ENCODE measurements around the gene RPTN. TPM values are rescaled to one million over a fixed set of nuclear protein-coding genes. Genes with fewer than 3 reads are reported as not detected.
A peak's percentile ranks its signal among the peaks of the same experiment; 100 is the strongest.
"Not testable (repeated sequence)": the region's sequence is repeated elsewhere in the genome, so short reads cannot be mapped to it uniquely, and the experiment has no call there.

Gene RPTN
- total RNA-seq, 1 experiment from 2014 or later, result not detected

- DNase-seq (ENCODE audit: low read depth), result no peak
Measured at GRCh38 chr1:152165286-152166077, 6.5 kb upstream of the RPTN start.

DNA sequence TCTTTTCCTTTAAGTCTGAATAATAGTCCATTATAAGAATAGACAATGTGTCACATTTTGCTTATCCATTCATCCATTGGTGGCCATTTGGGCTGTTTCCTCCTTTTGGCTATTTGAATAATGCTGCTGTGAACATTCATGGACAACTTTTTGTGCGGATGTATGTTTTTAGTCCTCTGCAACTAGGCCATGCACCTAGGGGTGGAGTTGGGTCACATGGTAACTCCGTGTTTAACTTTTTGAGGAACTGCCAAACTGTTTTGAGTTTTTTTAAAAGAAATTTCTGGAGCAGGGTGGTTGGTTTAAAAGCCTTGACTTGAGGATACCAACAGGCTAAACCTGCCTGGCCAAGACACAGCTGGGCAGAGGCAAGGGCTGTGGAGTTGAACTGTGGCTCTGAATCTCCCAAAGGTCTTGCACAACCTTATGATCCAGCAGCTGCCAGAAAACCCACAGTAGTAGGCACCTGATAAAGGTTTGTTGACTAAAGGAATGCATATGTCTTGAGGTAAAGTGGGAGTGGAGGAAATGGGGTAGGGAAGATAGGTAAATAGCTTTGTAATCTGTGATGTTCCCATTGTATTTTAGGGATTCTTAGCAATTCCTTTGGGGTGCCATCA, 5.6 kb upstream of the RPTN start:
- DNase-seq (ENCODE audit: low read depth), result no peak

DNA sequence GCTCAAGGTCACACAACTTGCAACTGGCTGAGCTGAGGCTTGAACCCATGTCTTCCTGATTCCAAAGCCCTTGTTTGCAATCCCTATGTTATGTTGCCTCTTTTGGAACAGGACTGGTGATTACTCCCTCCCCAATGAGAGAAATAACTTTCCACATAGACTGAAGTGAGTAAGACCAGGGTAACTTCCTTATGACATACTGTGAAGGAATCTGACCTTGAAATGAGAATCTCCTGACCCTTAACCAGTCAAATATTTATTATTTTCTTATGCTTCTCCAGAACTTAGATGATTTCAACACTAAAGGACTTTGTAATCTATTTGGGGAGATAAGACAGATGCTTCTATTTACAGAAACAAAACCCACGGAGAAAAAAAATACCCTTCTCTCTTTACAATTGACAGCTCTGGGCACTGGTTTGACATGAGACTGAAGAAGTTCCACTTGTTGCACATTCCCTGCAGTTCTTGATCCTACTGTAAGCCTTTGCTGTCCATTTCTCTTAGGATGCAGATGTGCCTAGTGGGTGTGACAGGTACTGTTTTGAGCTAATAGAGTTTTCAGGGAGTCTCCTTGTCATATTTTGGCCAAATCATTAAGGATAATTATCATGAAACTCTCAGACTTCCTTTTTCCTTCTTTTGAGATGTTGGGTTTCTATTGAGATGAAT, 3.9 kb upstream of the RPTN start:
- DNase-seq (ENCODE audit: low read depth), result peak; percentile 75

- DNase-seq (ENCODE audit: low read depth), result no peak
Measured at GRCh38 chr1:152160576-152160975, 1.5 kb upstream of the RPTN start.

GRCh38 chr1:152153996-152154395, 5.0 kb downstream of the RPTN start:
- DNase-seq (ENCODE audit: low read depth), result no peak

GRCh38 chr1:152151646-152152045, 7.4 kb downstream of the RPTN start:
- DNase-seq (ENCODE audit: low read depth), result no peak

DNA sequence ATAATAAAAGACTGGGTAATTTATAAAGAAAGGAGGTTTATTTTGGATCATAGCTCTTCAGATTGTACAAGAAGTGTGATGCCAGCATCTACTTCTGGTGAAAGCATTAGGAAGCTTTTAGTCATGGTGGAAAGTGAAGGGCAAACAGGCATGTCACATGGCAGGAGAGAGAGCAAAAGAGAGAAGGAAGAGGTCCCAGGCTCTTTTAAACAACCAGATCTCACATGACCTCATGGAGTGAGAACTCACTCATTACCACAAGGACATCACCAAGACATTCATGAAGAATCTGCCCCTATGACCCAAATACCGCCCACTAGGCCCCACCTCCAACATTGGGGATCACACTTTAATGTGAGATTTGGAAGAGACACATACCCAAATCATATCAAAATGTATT, 10.0 kb downstream of the RPTN start:
- no peak for DNase-seq (ENCODE audit: low read depth)

- no peak for DNase-seq (ENCODE audit: low read depth)
Measured at GRCh38 chr1:152148051-152148450, 11.0 kb downstream of the RPTN start.

DNA sequence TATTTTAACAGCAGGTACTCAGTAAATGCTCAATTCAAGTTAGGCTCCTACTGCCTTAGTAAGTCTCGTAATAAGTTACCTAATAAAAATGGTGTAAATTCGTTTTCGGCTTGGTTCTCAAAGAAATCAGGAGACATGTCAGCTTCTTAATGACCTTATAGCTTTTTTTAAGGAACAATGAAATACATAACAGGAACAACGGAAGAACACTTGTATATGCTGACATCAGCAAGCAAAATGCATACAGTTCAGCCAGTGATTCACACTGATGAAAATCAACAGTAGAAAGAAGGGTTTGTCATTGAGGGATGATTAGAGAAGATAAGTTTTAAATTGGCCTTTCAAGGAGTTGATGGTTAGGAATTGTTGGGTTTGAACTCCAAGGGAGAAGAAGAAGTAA, 13.3 kb downstream of the RPTN start:
- no peak for DNase-seq (ENCODE audit: low read depth)

DNA sequence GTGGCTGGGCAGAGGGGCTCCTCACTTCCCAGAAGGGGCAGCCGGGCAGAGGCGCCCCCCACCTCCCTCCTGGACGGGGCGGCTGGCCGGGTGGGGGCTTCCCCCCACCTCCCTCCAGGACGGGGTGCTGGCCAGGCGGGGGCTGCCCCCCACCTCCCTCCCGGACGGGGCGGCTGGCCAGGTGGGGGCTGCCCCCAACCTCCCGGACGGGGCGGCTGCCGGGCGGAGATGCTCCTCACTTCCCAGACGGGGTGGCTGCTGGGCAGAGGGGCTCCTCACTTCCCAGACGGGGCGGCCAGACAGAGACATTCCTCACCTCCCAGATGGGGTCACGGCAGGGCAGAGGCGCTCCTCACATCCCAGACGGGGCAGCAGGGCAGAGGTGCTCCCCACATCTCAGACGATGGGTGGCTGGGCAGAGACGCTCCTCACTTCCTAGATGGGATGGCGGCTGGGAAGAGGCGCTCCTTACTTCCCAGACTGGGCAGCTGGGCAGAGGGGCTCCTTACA, 14.3 kb downstream of the RPTN start:
- not testable (repeated sequence) for DNase-seq (ENCODE audit: low read depth)

- DNase-seq (ENCODE audit: low read depth), result peak; percentile 5
Measured at GRCh38 chr1:152143150-152143887, 15.7 kb downstream of the RPTN start.

DNA sequence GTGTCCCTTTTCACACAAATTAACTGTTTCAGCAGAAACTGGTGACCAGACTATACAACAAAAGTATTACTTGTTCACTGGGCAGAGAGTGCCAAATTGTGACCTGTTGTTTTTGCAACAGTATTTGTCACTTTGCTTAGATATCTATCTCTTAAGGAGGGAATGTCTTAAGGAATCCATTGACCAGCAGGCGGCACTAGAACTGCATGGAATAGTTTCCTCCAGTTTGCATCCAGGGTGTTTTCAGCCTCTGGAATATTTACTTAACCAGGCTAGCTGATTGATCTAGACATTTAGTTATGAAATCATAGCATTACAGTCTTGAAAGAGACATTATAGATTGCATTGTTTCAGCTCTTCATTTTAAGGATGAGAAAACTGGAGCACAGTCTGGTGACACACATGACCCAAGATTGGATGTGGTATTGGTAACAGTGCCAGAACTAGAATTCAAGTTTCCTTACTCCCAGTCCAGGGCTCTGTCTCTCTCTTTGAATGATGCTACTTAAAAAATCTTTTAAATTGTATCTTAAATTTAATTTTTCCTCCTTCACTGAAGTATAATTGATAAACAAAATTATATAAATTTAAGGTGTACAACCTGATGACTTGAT, 16.9 kb downstream of the RPTN start:
- peak; percentile 57 for DNase-seq (ENCODE audit: low read depth)

- no peak for DNase-seq (ENCODE audit: low read depth)
Measured at GRCh38 chr1:152137215-152137614, 21.8 kb downstream of the RPTN start.

GRCh38 chr1:152130186-152130585, 28.8 kb downstream of the RPTN start:
- DNase-seq (ENCODE audit: low read depth), result no peak

GRCh38 chr1:152127673-152128072, 31.4 kb downstream of the RPTN start:
- DNase-seq (ENCODE audit: low read depth), result no peak

- no peak for DNase-seq (ENCODE audit: low read depth)
Measured at GRCh38 chr1:152125834-152126443, 33.1 kb downstream of the RPTN start.

GRCh38 chr1:152118915-152119314, 40.1 kb downstream of the RPTN start:
- no peak for DNase-seq (ENCODE audit: low read depth)

DNA sequence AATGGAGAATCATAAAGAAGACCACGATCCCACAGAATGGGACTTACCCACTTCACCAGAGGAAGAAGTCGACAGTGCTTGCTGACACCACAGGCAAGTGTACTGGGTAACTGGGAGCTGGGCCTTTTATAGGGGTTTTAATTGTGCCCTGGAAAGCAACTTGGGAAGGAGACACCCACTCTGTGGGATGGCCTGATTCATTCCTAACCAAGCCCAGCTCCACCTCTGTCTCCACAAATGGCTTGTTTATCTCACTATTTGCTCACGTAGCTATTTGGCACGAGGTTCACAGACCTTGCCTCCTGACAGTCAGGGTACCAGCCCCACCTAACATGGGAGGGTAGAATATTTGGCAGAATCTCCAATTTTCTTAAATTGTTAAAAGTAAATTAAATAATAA, 43.7 kb downstream of the RPTN start, which contains the start of gene TCHH:
TCHH (minus strand) TSS at position 101 of the 400 bp plus-strand sequence. CDS start 1,364 bp downstream, outside the sequence.
- DNase-seq (ENCODE audit: low read depth), result no peak

DNA sequence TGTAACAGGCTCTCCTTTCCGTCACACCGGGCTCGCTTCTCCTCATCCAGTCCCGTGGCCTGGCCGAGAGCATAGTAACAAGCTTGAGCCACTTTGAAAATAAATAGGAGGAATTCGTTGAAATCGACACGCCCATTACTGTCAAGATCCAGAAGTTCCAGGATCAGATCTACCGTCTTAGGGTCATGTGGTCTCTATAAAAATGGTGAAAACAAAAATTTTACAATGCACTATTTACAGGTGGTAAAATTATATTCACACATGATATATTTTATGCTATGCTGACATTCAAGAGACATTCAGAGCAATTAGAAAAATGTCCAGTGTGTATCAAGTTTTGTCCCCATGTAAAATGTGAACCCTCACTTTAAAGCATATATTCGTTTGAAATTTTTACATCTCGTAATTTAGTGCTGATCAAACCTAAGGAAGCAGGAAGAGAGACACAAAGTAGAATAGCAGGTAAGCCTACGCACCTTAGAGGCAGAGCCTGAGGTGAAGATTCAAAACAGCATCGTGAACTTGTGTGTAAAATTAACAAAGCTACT, 46.1 kb downstream of the RPTN start:
- no peak for DNase-seq (ENCODE audit: low read depth)

DNA sequence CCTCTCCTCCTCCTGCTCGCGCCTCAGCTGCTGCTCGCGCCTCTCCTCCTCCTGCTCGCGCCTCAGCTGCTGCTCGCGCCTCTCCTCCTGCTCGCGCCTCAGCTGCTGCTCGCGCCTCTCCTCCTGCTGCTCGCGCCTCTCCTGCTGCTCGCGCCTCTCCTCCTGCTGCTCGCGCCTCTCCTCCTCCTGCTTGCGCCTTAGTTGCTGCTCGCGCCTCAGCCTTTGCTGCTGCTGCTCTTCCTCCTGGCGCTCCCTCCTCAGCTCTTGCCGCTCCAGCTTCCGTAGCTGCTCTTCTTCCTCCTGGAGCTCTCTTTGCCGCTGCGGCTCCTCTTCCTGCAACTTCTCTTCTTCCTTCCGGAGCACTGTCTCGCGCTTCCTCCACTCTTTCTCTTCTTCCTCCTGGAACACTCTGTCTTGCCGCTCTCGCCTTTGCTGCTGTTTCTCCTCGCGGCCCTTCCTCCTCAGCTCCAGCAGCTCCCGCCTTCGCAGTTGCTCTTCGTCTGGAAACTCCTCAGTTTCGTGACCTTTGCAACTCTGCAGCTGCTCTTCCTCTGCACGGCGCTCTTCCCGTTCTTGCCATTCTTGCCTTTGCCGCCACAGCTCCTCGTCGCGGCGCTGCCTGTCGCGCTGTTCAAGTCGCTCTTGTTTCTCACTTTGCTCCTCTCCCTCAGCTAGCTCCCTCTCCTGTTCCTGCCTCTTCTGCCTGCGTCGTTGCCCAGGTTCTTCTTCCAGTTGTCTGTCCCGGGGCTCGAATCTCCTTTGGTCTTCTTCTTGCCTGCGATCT, 46.7 kb downstream of the RPTN start:
- DNase-seq (ENCODE audit: low read depth), result no peak

All from RPMI7951 (cell line).